Measurements from ENCODE around the gene ZNF385A. TPM values are rescaled to one million over a fixed set of nuclear protein-coding genes. Genes with fewer than 3 reads are reported as not detected.
A peak's percentile ranks its signal among the peaks of the same experiment; 100 is the strongest.
"Not testable (repeated sequence)": the region's sequence is repeated elsewhere in the genome, so short reads cannot be mapped to it uniquely, and the experiment has no call there.

The ZNF385A gene
- total RNA-seq, 1 experiment from 2014 or later: 12.2 TPM

- H3K4me3 ChIP-seq (ENCODE audit: low read length): no peak overlapping the region
- no peaks in the 10 kb centered on the region for H3K27me3 ChIP-seq (ENCODE audit: low read length)
- no peaks in the 10 kb centered on the region for H3K9me3 ChIP-seq (ENCODE audit: low read length)
- no peaks in the 10 kb centered on the region for H4K20me1 ChIP-seq (ENCODE audit: insufficient read depth, low read depth, low read length)
- peaks cover 8% of the 10 kb centered on the region; the same call in 1 of the 2 replicates for H3K36me3 ChIP-seq (ENCODE audit: insufficient read depth, low read length)
- no peak overlapping the region for H2AFZ ChIP-seq (ENCODE audit: low read length)
- no peak overlapping the region for H3K9ac ChIP-seq (ENCODE audit: low read length)
- peaks cover 40% of the 10 kb centered on the region for H3K4me1 ChIP-seq (ENCODE audit: low read length)
- DNase-seq: no peak
- H3K79me2 ChIP-seq (ENCODE audit: low read length): no peaks in the 10 kb centered on the region
- H3K27ac ChIP-seq (ENCODE audit: low read length): no peak overlapping the region
- H3K4me2 ChIP-seq (ENCODE audit: low read depth, low read length, poor library complexity, severe bottlenecking): no peak overlapping the region
- H3K9me2 ChIP-seq (replicated peaks; ENCODE audit: insufficient read depth, low read length): no peaks in the 10 kb centered on the region
These were observed 29.3 kb downstream of the ZNF385A start for GRCh38 chr12:54355104-54355815.

- peaks cover 13% of the 10 kb centered on the region; the same call in 1 of the 2 replicates for H3K36me3 ChIP-seq (ENCODE audit: insufficient read depth, low read length)
- not testable (repeated sequence) for H3K4me2 ChIP-seq (ENCODE audit: low read depth, low read length, poor library complexity, severe bottlenecking); H3K9ac ChIP-seq (ENCODE audit: low read length); H3K9me2 ChIP-seq (replicated peaks; ENCODE audit: insufficient read depth, low read length); H3K9me3 ChIP-seq (ENCODE audit: low read length); H3K4me3 ChIP-seq (ENCODE audit: low read length); H4K20me1 ChIP-seq (ENCODE audit: insufficient read depth, low read depth, low read length); H3K79me2 ChIP-seq (ENCODE audit: low read length); H3K27me3 ChIP-seq (ENCODE audit: low read length); H3K27ac ChIP-seq (ENCODE audit: low read length); DNase-seq; H2AFZ ChIP-seq (ENCODE audit: low read length)
- H3K4me1 ChIP-seq (ENCODE audit: low read length): peaks cover 41% of the 10 kb centered on the region
These were observed 30.3 kb downstream of the ZNF385A start for GRCh38 chr12:54354271-54354670.

- no peaks in the 10 kb centered on the region for H4K20me1 ChIP-seq (ENCODE audit: insufficient read depth, low read depth, low read length)
- H3K27me3 ChIP-seq (ENCODE audit: low read length): no peaks in the 10 kb centered on the region
- peaks cover 13% of the 10 kb centered on the region; the same call in 1 of the 2 replicates for H3K36me3 ChIP-seq (ENCODE audit: insufficient read depth, low read length)
- no peaks in the 10 kb centered on the region for H3K9me3 ChIP-seq (ENCODE audit: low read length)
- no peaks in the 10 kb centered on the region for H3K9me2 ChIP-seq (replicated peaks; ENCODE audit: insufficient read depth, low read length)
- no peak overlapping the region for H3K9ac ChIP-seq (ENCODE audit: low read length)
- no peaks in the 10 kb centered on the region for H3K79me2 ChIP-seq (ENCODE audit: low read length)
- H3K4me1 ChIP-seq (ENCODE audit: low read length): peaks cover 41% of the 10 kb centered on the region
- no peak overlapping the region for H3K27ac ChIP-seq (ENCODE audit: low read length)
- H2AFZ ChIP-seq (ENCODE audit: low read length): no peak overlapping the region
- H3K4me2 ChIP-seq (ENCODE audit: low read depth, low read length, poor library complexity, severe bottlenecking): no peak overlapping the region
- DNase-seq: no peak
- H3K4me3 ChIP-seq (ENCODE audit: low read length): no peak overlapping the region
These were observed 31.4 kb downstream of the ZNF385A start for GRCh38 chr12:54352891-54353874.

GRCh38 chr12:54352022-54352531, 32.5 kb downstream of the ZNF385A start:
- no peaks in the 10 kb centered on the region for H3K79me2 ChIP-seq (ENCODE audit: low read length)
- peaks cover 19% of the 10 kb centered on the region for H3K36me3 ChIP-seq (ENCODE audit: insufficient read depth, low read length)
- no peaks in the 10 kb centered on the region for H3K9me2 ChIP-seq (replicated peaks; ENCODE audit: insufficient read depth, low read length)
- no peaks in the 10 kb centered on the region for H3K27me3 ChIP-seq (ENCODE audit: low read length)
- H3K27ac ChIP-seq (ENCODE audit: low read length): no peak overlapping the region
- DNase-seq: no peak
- H2AFZ ChIP-seq (ENCODE audit: low read length): no peak overlapping the region
- no peak overlapping the region for H3K4me2 ChIP-seq (ENCODE audit: low read depth, low read length, poor library complexity, severe bottlenecking)
- no peak overlapping the region for H3K9ac ChIP-seq (ENCODE audit: low read length)
- peaks cover 30% of the 10 kb centered on the region for H3K4me1 ChIP-seq (ENCODE audit: low read length)
- no peak overlapping the region for H3K4me3 ChIP-seq (ENCODE audit: low read length)
- no peaks in the 10 kb centered on the region for H4K20me1 ChIP-seq (ENCODE audit: insufficient read depth, low read depth, low read length)
- no peaks in the 10 kb centered on the region for H3K9me3 ChIP-seq (ENCODE audit: low read length)

GRCh38 chr12:54351341-54351740, 33.2 kb downstream of the ZNF385A start:
- no peaks in the 10 kb centered on the region for H3K27me3 ChIP-seq (ENCODE audit: low read length)

GRCh38 chr12:54350743-54351142, 33.8 kb downstream of the ZNF385A start:
- Histone ChIP-seq H4K20me1 (ENCODE audit: insufficient read depth, low read depth, low read length) (no peaks in the 10 kb centered on the region), H3K36me3 (ENCODE audit: insufficient read depth, low read length) (peaks cover 23% of the 10 kb centered on the region), H3K9me2 (replicated peaks; ENCODE audit: insufficient read depth, low read length) (no peaks in the 10 kb centered on the region), H3K27me3 (ENCODE audit: low read length) (no peaks in the 10 kb centered on the region), H3K4me3 (ENCODE audit: low read length) (no peak overlapping the region), H3K9me3 (ENCODE audit: low read length) (no peaks in the 10 kb centered on the region), H3K27ac (ENCODE audit: low read length) (peak overlapping the region; percentile 58), H3K9ac (ENCODE audit: low read length) (peak overlapping the region; percentile 38; the same call in 1 of the 2 replicates), H2AFZ (ENCODE audit: low read length) (no peak overlapping the region), H3K79me2 (ENCODE audit: low read length) (no peaks in the 10 kb centered on the region), H3K4me1 (ENCODE audit: low read length) (peaks cover 23% of the 10 kb centered on the region), H3K4me2 (ENCODE audit: low read depth, low read length, poor library complexity, severe bottlenecking) (peak overlapping the region; percentile 23)
- no peak for DNase-seq

More at GRCh38 chr12:54351341-54351740, 33.2 kb downstream of the ZNF385A start:
- no peaks in the 10 kb centered on the region for H3K9me2 ChIP-seq (replicated peaks; ENCODE audit: insufficient read depth, low read length)
- H2AFZ ChIP-seq (ENCODE audit: low read length): no peak overlapping the region
- no peaks in the 10 kb centered on the region for H3K79me2 ChIP-seq (ENCODE audit: low read length)
- peaks cover 23% of the 10 kb centered on the region for H3K4me1 ChIP-seq (ENCODE audit: low read length)
- no peaks in the 10 kb centered on the region for H3K9me3 ChIP-seq (ENCODE audit: low read length)
- peaks cover 23% of the 10 kb centered on the region for H3K36me3 ChIP-seq (ENCODE audit: insufficient read depth, low read length)
- H3K9ac ChIP-seq (ENCODE audit: low read length): no peak overlapping the region
- no peak overlapping the region for H3K4me3 ChIP-seq (ENCODE audit: low read length)
- no peaks in the 10 kb centered on the region for H4K20me1 ChIP-seq (ENCODE audit: insufficient read depth, low read depth, low read length)
- no peak for DNase-seq
- no peak overlapping the region for H3K27ac ChIP-seq (ENCODE audit: low read length)
- no peak overlapping the region for H3K4me2 ChIP-seq (ENCODE audit: low read depth, low read length, poor library complexity, severe bottlenecking)

- no peaks in the 10 kb centered on the region for H3K9me3 ChIP-seq (ENCODE audit: low read length)
- DNase-seq: no peak
- 0 out of 2 replicates have a peak overlapping the region, but pooled peaks have one; percentile 58 for H3K27ac ChIP-seq (ENCODE audit: low read length)
- H3K4me2 ChIP-seq (ENCODE audit: low read depth, low read length, poor library complexity, severe bottlenecking): peak overlapping the region; percentile 23
- no peaks in the 10 kb centered on the region for H3K9me2 ChIP-seq (replicated peaks; ENCODE audit: insufficient read depth, low read length)
- peak overlapping the region; percentile 38 for H3K9ac ChIP-seq (ENCODE audit: low read length)
- H4K20me1 ChIP-seq (ENCODE audit: insufficient read depth, low read depth, low read length): no peaks in the 10 kb centered on the region
- H3K27me3 ChIP-seq (ENCODE audit: low read length): no peaks in the 10 kb centered on the region
- H3K36me3 ChIP-seq (ENCODE audit: insufficient read depth, low read length): peaks cover 23% of the 10 kb centered on the region
- H3K79me2 ChIP-seq (ENCODE audit: low read length): no peaks in the 10 kb centered on the region
- H2AFZ ChIP-seq (ENCODE audit: low read length): no peak overlapping the region
- no peak overlapping the region for H3K4me3 ChIP-seq (ENCODE audit: low read length)
- peaks cover 23% of the 10 kb centered on the region for H3K4me1 ChIP-seq (ENCODE audit: low read length)
These were observed 34.9 kb downstream of the ZNF385A start for GRCh38 chr12:54349679-54350078.

GRCh38 chr12:54349036-54349435, 35.5 kb downstream of the ZNF385A start:
- H3K4me3 ChIP-seq (ENCODE audit: low read length): no peak overlapping the region
- peaks cover 24% of the 10 kb centered on the region for H3K36me3 ChIP-seq (ENCODE audit: insufficient read depth, low read length)
- H3K4me2 ChIP-seq (ENCODE audit: low read depth, low read length, poor library complexity, severe bottlenecking): no peak overlapping the region
- no peak overlapping the region for H3K27ac ChIP-seq (ENCODE audit: low read length)
- no peaks in the 10 kb centered on the region for H3K79me2 ChIP-seq (ENCODE audit: low read length)
- H3K27me3 ChIP-seq (ENCODE audit: low read length): no peaks in the 10 kb centered on the region
- DNase-seq: no peak
- no peak overlapping the region for H2AFZ ChIP-seq (ENCODE audit: low read length)
- H3K9me2 ChIP-seq (replicated peaks; ENCODE audit: insufficient read depth, low read length): no peaks in the 10 kb centered on the region
- no peak overlapping the region; the same call in 1 of the 2 replicates for H3K9ac ChIP-seq (ENCODE audit: low read length)
- H3K4me1 ChIP-seq (ENCODE audit: low read length): peaks cover 23% of the 10 kb centered on the region
- H3K9me3 ChIP-seq (ENCODE audit: low read length): no peaks in the 10 kb centered on the region
- H4K20me1 ChIP-seq (ENCODE audit: insufficient read depth, low read depth, low read length): no peaks in the 10 kb centered on the region
